NCI-H460 (cell line): ENCODE results near the gene CCDC174. TPM values are rescaled to one million over a fixed set of nuclear protein-coding genes. Genes with fewer than 3 reads are reported as not detected.
"Not testable (repeated sequence)": the region's sequence is repeated elsewhere in the genome, so short reads cannot be mapped to it uniquely, and the experiment has no call there.

ENCODE experiments used
- DNase-seq: peaks from one replicate; pipeline ENCODE4 v3.0.0-alpha.2; 2016; ENCODE audit warnings: low read depth; ENCODE audit errors: extremely low read depth
- polyA plus RNA-seq: library from polyadenylated mRNA; depleted of rRNA; stranded (reverse); fragments of >200 nt; gene quantifications from 2 replicates; pipeline ENCODE4 v1.2.3, GENCODE V29; 2014; cell fraction: nucleus; rRNA removed
- total RNA-seq: library from RNA; depleted of rRNA; stranded (reverse); fragments of >200 nt; shearing (Covaris generic); gene quantifications from 2 replicates; pipeline ENCODE4 v1.2.3, GENCODE V29; 2014; rRNA removed

Gene CCDC174
- total RNA-seq = 16.0 and 30.7 TPM in 2 replicates
- polyA plus RNA-seq = 11.1 and 29.2 TPM in 2 replicates

- DNase-seq = peak; percentile 98
Measured at GRCh38 chr3:14651440-14652251, at the start of gene CCDC174. Gene CCDC174 (plus strand): TSS chr3:14651762. CDS start chr3:14651837, 75 bp downstream.

DNA sequence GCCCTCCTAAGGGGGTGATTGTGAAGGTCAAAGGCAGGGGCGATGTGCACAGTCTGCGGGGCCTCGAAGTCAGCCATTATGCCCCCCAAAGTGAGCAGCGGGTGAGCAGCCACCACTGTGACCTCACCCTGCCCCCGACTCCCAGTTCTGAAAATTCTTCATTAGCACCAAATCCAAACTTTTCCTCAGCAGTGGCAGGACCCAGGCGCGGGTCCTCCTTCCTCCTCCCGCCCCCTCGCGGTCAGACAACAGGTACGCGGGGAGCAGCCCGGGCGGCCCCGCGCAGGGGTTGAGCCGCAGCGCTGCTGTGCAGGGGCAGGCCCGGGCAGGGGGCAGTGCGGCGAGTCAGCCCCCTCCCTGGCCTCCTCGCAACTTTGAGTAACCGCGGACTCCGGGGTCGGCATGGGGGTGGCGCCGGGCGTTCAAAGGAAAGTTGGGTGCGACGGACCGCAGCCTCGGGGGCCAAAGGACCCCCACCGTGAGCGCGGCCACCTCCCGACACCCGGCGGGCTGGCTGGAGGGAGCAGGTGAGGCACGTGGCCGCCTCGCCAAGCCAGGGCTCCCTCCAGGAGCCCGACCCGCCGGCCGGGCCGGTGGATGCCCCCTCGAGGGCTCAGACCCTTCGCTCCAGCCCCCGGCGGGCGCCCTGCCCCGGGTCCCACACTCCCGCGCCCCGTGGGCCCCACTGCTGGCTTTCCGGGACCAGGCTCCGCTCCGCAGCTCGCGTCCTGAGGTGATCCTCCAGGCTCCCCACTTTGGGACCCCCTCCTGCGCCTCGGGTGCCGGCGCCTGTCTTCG, 49.4 kb upstream of the CCDC174 start:
- no peak for DNase-seq

DNA sequence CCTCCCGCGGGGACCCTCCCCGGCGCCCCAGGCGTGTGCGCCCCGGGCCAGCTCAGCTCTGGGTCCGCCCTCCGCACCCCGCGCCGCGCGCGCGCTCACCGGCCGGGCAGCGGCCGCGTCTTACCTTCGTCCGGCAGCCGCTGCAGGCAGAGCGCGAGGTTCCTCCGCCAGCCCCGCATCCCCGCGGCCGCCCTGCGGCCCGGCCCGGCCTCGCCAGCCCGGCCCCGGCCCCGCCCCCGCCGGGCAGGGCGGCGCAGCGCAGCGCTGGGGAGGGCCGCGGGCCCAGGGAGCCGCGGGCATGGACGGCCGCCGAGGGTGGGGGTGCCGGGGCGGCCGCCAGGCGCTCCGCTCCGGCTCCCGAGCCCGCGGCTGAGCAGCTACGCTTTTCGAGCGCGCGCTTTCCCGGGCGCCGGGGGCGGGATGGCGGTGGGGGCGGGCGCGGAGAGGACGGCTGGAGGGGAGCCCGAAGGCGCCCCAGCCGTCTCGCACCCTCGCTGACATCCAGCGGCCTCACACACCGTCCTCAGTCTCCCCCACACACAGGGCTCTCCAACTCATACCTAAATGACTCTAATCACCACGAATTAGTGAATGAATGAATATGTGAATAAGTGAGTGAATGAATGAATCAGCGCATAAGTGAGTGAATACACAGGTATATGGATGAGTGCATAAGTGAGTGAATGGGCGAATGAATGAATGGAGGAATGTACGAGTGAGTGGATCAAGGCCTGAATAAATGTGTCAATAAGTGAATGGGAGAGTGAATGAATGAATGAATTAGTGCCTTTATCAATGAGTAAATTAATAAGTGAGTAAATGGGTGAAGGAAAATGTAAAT, 48.5 kb upstream of the CCDC174 start:
- DNase-seq = no peak

GRCh38 chr3:14605067-14605466, 46.5 kb upstream of the CCDC174 start:
- DNase-seq = no peak

DNA sequence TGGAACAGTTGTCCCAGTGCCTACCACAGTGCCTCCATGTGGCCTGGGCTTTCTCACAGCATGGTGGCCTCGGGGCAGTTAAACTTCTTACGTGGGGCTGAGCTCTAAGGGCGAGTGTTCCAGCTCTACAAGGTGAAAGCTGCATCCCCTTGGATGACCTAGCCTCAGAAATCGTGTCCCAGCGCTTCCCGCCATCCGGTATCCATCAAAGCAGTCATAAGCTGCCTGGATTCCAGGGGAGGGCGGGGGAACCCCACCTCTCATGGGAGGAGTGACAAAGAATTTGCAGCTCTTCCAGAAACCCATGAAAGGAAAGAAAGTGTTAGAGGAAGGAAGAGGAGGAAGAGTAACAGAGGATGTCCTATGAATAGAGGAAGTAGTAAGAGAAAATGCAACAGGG, 45.8 kb upstream of the CCDC174 start:
- no peak for DNase-seq

GRCh38 chr3:14606669-14607339, 44.8 kb upstream of the CCDC174 start:
- no peak for DNase-seq

GRCh38 chr3:14608298-14608697, 43.3 kb upstream of the CCDC174 start:
- DNase-seq = no peak

DNA sequence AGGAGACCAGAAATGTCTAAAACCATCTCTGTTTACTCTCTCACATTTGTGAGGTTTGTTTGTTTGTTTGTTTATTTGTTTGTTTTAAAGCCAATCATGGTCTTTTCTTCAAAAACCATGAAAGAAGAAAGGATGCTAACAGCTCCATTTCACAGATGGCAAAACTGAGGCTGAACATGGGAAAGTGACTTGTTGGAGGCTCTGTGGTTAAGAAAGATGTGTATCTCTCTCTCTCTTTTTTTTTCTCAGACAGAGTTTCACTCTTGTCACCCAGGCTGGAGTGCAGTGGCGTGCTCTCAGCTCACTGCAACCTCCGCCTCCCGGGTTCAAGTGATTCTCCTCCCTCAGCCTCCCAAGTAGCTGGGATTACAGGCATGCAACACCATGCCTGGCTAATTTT, 42.5 kb upstream of the CCDC174 start:
- DNase-seq = not testable (repeated sequence)

DNA sequence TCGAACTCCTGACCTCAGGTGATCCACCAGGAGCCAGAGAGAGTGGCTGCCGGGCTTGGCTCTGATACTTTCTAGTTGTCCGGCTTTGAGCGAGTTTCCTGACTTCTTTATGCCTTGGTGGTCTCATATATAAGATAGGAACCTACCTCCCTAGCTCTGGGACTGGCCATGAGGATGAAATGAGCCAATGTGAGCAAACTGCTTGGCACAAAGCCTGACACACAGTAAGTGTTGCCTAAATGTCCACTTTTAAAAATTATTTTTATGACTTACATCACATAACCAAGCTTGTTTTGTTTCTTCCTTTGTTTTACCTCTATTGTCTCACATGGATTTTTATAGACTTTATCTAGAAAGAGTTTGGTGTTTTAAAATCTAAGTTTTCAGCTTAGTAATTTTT, 42.1 kb upstream of the CCDC174 start:
- DNase-seq = no peak

DNA sequence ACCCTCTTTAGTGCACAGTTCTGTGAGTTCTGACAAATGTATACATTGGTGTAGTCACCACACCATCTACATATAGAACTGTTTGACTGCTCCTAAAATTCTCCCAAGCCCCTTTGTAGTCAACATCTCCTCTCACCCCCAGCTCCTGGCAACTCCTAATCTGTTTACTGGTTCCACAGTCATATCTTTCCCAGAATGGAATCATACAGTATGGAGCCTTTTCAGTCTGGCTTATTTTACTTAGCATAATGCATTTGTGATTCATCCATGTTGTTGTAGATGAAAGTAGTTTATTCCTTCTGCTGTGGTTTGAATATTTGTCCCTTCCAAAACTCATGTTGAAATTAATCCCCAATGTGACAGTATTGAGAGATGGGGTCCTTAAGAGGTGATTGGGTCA, 41.6 kb upstream of the CCDC174 start:
- DNase-seq = no peak

GRCh38 chr3:14614189-14614588, 37.4 kb upstream of the CCDC174 start:
- DNase-seq = no peak

DNA sequence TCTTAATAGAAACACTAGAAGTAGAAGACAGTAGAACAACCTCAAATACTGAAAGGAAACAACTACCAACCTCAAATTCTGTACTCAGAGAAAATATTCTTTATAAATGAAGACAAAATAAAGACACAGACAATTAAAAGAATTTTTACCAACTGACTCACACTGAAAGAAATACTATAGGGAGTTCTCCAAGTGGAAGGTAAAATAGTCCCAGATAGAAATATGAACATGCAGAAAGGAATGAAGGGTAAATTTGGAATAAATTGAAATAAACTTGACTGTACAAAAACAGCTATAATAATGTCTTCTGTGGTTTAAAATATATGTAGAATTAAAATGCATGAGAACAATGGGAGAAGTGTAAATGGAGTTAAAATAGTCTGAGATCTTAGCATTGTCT, 36.7 kb upstream of the CCDC174 start:
- no peak for DNase-seq

GRCh38 chr3:14616606-14617507, 34.7 kb upstream of the CCDC174 start:
- no peak for DNase-seq

- no peak for DNase-seq
Measured at GRCh38 chr3:14617508-14618023, 34.0 kb upstream of the CCDC174 start.

DNA sequence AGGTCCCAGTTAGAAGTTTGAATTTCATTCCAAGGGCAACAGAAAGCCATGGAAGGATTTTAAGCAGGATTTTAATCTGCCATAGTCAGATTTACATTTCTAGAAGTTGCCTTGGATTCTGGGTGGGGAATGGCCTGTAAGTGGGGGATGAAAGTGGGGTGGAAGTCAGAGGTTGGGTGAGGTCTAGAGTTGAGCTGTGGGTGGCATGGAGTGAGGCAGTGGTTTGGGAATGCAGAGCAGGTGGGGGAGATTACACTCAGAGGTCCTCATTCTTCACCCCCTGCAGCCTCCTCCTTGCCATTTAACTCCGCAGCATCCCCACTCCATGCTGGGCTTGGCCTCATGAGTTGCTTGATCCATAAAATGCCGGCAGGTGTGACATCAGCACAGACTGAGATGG, 32.0 kb upstream of the CCDC174 start:
- DNase-seq = no peak

GRCh38 chr3:14620512-14620911, 31.1 kb upstream of the CCDC174 start:
- no peak for DNase-seq

- DNase-seq = no peak
Measured at GRCh38 chr3:14621093-14621492, 30.5 kb upstream of the CCDC174 start.

DNA sequence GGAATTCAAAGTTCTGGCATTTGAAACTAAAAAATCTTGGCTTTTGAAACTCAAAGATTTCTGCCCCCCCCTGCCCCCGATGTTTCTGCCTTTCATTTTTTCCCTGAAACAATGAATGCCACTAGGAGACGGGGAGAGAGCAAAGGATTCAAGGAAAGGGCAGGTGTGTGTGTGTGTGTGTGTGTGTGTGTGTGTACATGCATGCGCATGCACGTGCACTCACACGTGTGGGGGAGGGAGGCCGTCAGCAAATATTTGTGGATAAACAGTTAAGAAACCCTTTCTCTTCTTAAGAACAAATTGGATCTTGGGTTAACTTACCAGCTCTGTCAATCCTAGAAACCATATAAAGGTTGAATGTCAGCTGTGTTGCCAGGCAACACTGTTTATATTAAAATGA, 29.2 kb upstream of the CCDC174 start:
- DNase-seq = no peak

GRCh38 chr3:14623569-14624051, 28.0 kb upstream of the CCDC174 start:
- no peak for DNase-seq
